ENCODE data around the gene CTDSP2. TPM values are rescaled to one million over a fixed set of nuclear protein-coding genes. Genes with fewer than 3 reads are reported as not detected.
"Not testable (repeated sequence)": the region's sequence is repeated elsewhere in the genome, so short reads cannot be mapped to it uniquely, and the experiment has no call there.

CTDSP2 gene
- total RNA-seq, 4 donors from 2014 or later, result 47.1 to 120 (median 71.7) TPM

GRCh38 chr12:57889500-57889989, 43.0 kb upstream of the CTDSP2 start:
- peak overlapping the region; percentile 86 to 99 (median 94) for H3K27ac ChIP-seq
- no peaks in the 10 kb centered on the region for H3K27me3 ChIP-seq
- 11 to 39% methylated on average over 4 to 5 of the region's 10 CpGs for WGBS, 2 donors
- no peak for DNase-seq
- intact Hi-C loops (cut with DNase I), result no loop called here
- peak overlapping the region in 3 of 4 donors; percentile 14 to 37 (median 16) for H3K4me3 ChIP-seq
- H3K36me3 ChIP-seq, result no peaks in the 10 kb centered on the region
- TF ChIP-seq POLR2A (IDR thresholded peaks at IDR 0.05), result peak in 1 of 4 donors; percentile 41
- TF ChIP-seq, protein P1, sequence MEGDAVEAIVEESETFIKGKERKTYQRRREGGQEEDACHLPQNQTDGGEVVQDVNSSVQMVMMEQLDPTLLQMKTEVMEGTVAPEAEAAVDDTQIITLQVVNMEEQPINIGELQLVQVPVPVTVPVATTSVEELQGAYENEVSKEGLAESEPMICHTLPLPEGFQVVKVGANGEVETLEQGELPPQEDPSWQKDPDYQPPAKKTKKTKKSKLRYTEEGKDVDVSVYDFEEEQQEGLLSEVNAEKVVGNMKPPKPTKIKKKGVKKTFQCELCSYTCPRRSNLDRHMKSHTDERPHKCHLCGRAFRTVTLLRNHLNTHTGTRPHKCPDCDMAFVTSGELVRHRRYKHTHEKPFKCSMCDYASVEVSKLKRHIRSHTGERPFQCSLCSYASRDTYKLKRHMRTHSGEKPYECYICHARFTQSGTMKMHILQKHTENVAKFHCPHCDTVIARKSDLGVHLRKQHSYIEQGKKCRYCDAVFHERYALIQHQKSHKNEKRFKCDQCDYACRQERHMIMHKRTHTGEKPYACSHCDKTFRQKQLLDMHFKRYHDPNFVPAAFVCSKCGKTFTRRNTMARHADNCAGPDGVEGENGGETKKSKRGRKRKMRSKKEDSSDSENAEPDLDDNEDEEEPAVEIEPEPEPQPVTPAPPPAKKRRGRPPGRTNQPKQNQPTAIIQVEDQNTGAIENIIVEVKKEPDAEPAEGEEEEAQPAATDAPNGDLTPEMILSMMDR (IDR thresholded peaks at IDR 0.05), result no peak
- no peaks in the 10 kb centered on the region for H3K9me3 ChIP-seq
- peaks cover 59 to 80% (median 73%) of the 10 kb centered on the region in 3 donors for H3K4me1 ChIP-seq

- DNase-seq, result no peak
- WGBS, 2 donors, result 24 to 27% methylated on average over 11 to 13 of the region's 15 CpGs
- H3K9me3 ChIP-seq, result no peaks in the 10 kb centered on the region
- no peaks in the 10 kb centered on the region for H3K27me3 ChIP-seq
- H3K36me3 ChIP-seq, result no peaks in the 10 kb centered on the region
- intact Hi-C loops (cut with DNase I), result no loop called here
- peak overlapping the region; percentile 86 to 99 (median 94) for H3K27ac ChIP-seq
- H3K4me3 ChIP-seq, result peak overlapping the region in 3 of 4 donors; percentile 14 to 37 (median 16)
- peaks cover 51 to 71% (median 64%) of the 10 kb centered on the region in 3 donors for H3K4me1 ChIP-seq
- TF ChIP-seq, protein P1 (IDR thresholded peaks at IDR 0.05), result no peak
- peak in 2 of 4 donors; percentile 39 to 46 for TF ChIP-seq POLR2A (IDR thresholded peaks at IDR 0.05)
These were observed 42.1 kb upstream of the CTDSP2 start for GRCh38 chr12:57888409-57889157.

- no peaks in the 10 kb centered on the region for H3K36me3 ChIP-seq
- peak overlapping the region in 2 of 4 donors; percentile 14 to 37 for H3K4me3 ChIP-seq
- H3K27me3 ChIP-seq, result no peaks in the 10 kb centered on the region
- peak overlapping the region; percentile 86 to 99 (median 94) for H3K27ac ChIP-seq
- intact Hi-C loops (cut with DNase I), result no loop called here
- no peak for DNase-seq
- TF ChIP-seq, protein P1 (IDR thresholded peaks at IDR 0.05), result no peak
- no peak for TF ChIP-seq POLR2A (IDR thresholded peaks at IDR 0.05)
- peaks cover 44 to 63% (median 57%) of the 10 kb centered on the region in 3 donors for H3K4me1 ChIP-seq
- no peaks in the 10 kb centered on the region for H3K9me3 ChIP-seq
- WGBS, 2 donors, result 16% methylated on average over 8 to 10 of the region's 10 CpGs
These were observed 41.3 kb upstream of the CTDSP2 start for GRCh38 chr12:57887631-57888408.

GRCh38 chr12:57886964-57887363, 40.4 kb upstream of the CTDSP2 start:
- H3K27ac ChIP-seq, result peak overlapping the region; percentile 86 to 99 (median 94)
- intact Hi-C loops (cut with DNase I); H3K27me3 ChIP-seq; H3K36me3 ChIP-seq; H3K4me3 ChIP-seq; DNase-seq; H3K9me3 ChIP-seq: not testable (repeated sequence)
- 71 to 76% methylated on average over 4 of the region's 4 CpGs for WGBS, 2 donors
- H3K4me1 ChIP-seq, result peaks cover 39 to 55% (median 49%) of the 10 kb centered on the region in 3 donors

DNA sequence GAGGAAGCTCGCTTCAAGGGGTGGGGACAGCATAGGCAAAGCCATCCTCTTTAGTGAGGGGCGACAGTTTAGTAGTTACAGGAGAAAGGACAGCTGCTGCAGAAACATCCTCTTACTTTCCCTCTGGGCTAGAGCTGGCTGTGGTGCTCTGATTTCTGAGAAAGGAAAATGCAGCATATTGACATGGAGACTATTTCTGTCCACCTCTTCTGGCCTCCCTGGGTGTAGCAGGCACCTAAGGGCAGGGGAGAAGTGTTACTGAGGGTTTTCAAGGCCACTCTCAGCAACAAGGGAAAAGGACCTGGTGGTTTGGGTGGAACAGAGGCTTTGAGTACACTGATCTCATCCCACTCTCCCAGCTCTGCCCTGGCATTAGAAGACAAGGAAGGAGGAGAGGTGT, 40.0 kb upstream of the CTDSP2 start:
- TF ChIP-seq, protein P1 (IDR thresholded peaks at IDR 0.05), result no peak
- TF ChIP-seq POLR2A (IDR thresholded peaks at IDR 0.05), result no peak
- Histone ChIP-seq H3K27me3 (no peaks in the 10 kb centered on the region), H3K36me3 (no peaks in the 10 kb centered on the region), H3K4me3 (no peak overlapping the region), H3K4me1 (peaks cover 39 to 53% (median 45%) of the 10 kb centered on the region in 3 donors), H3K9me3 (no peaks in the 10 kb centered on the region), H3K27ac (peak overlapping the region in 3 of 4 donors; percentile 92 to 99 (median 97))
- intact Hi-C loops (cut with DNase I), result no loop called here
- DNase-seq, result no peak
- WGBS, 2 donors, result 71 to 75% methylated on average over 2 of the region's 2 CpGs
